DMS53 (cell line): ENCODE results near the gene PDCD10.

ENCODE experiments used
- DNase-seq: peaks from one replicate; lab custom pipeline; 2025; lab: John Stamatoyannopoulos, UW

Gene PDCD10

GRCh38 chr3:167684388-167684993 is 50.2 kb downstream of the PDCD10 start:
- peak; percentile 75 for DNase-seq

DNA sequence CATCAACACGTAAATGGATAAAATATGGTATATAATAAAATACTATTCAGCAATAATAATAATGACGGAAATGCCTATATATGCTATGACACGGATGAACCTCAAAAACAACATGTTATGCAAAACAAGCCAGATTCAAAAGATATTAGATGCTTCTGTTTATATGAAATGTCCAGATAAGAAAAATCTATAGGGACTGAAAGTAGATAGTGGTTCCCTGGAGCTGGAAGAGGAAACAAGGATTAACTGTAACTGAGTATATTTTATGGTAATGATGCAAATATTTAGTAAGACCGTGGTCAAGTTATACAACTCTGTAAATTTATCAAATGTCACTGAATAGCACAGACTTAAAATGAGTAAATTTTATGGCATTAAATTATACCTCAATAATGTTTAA is 55.2 kb downstream of the PDCD10 start:
- DNase-seq: no peak

DNA sequence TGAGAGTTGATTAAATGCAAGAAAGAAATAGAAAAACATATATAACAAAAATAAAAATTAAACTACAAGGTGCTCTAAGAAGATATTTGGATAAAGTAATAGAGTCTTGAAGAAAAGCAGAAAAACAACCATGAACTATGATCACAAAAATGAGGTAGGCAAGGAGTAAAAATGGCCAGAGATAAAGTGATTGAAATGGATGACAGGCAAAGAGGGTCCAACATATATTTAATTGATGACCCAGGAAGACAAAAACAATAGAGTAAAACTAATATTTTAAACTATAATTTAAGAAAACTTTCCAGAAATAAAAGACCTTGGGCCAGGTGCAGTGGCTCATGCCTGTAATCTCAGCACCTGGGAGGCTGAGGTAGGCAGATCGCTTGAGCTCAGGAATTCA is 58.8 kb downstream of the PDCD10 start:
- DNase-seq: no peak

DNA sequence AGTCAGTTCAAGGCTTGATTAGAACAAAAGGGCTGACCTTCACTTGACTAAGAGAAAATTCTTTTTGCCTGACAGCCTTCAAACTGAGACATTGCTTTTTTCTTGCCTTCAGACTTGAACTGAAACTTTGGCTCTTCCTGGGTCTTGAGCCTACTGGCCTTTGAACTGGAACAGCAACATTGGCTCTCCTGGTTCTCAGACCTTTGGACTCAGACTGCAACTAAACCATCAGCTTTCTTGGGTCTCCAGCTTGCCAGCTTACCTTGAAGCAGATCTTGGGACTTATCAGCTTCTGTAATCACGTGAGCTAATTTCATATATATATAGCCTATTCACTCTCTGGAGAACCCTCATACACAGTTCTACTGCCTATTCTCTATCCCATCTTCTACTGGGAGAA is 61.5 kb downstream of the PDCD10 start:
- DNase-seq: no peak

GRCh38 chr3:167671878-167672427 is 62.7 kb downstream of the PDCD10 start:
- no peak for DNase-seq

DNA sequence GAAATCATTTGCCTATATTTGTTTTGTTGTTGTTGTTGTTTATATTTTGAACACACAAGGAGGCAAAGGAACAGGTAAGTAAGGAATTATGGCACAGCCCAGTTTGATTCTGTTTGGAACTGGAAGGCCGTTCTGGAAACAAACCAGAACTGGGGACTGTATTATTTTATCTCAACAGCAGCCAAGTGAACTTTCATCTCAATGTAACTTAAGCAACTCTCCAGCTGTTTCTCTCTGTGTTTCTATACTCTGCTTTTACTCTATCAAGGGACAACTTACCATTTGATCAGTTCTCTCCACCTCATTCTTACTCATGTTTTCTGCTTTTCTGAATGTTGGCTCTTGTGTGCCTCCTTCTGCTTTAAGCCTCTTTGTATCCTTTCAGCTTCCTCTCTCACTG is 65.0 kb downstream of the PDCD10 start:
- DNase-seq: no peak

- DNase-seq: no peak
These were observed 66.0 kb downstream of the PDCD10 start for GRCh38 chr3:167668651-167669050.

- no peak for DNase-seq
These were observed 68.1 kb downstream of the PDCD10 start for GRCh38 chr3:167666563-167666962.

DNA sequence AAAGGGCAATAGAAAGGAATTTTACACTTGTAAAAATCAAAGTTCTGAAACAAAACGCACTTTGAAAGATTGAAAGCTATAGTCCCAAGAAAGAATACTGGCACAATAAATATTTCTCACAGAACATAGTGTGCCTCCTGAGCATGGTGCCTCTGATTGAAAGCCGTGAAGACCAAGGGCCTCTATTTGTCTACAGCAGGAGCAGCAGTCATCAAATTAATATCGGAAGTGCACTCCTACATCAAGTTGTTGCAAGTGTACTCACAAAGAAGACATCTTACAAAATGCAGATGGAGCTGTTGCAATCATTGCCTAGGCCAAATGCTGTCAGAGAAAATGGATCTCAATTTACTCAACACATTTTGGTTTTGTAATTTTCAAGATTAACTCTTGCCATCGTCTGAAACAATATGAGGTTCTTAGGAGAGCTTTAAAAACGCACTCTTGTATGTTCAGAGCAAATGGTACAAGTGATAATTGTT is 71.7 kb downstream of the PDCD10 start:
- DNase-seq: no peak

GRCh38 chr3:167657684-167658225 is 76.9 kb downstream of the PDCD10 start:
- DNase-seq: no peak

DNA sequence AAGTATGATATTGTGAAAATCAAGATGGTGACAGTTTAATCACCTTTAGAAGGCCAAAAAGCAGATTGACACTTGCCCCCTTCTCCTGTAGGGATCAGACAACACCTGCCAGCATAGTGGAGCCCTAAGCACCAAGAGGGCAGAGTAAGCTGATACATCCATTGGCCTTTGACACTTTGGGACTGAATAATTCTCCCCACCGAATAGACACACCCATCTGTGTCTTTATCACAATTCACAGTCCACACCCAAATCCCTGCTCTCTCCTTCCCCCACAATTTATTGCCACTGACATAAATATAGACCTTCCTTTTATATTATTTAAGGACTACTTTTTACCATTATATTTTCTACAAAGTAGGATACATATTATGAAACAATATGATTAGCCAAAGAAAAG is 77.9 kb downstream of the PDCD10 start:
- DNase-seq: no peak

DNA sequence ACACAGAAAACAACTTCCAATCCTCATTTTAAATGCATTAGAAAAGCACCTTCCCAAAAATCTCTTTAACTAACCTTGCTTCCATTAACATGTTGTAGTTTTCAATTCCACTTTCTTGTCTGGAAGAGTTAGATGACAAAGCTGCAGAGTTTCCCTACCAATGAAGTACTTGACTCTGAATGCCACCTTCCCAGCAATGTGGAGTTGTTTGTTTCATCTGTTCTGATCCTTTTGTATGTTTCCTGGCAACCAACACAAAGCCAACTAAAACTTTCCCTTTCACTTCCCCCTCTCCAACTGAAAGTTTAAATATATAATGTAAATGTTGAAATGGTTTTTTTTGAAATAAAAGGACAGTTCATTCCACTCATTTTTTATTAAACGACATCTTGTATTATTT is 80.9 kb downstream of the PDCD10 start, which contains the start of gene WDR49:
Gene WDR49, minus strand, starts transcription at position 183 of the 400 bp plus-strand sequence. CDS start 517 bp downstream, outside the sequence.
- DNase-seq: peak; percentile 80

GRCh38 chr3:167653155-167653554 is 81.5 kb downstream of the PDCD10 start:
- DNase-seq: peak; percentile 6

DNA sequence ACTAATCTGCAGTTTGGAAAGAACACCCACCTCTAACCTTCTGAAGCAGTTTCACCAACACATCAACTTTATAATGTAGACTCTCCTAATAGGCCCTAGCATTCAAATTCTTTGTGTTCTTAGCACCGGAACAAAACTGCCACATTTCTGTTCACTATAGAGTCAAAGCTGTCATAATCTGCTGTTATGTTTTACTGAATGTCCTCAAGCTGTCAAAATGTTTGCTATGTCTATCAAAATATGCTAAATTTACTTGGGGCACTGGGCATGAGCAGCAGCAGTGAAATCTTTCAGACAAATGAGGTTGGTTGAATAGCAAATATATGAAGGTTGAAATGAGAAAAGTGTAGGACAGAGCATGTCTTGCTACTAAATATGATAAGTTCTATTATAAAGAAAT is 82.9 kb downstream of the PDCD10 start:
- DNase-seq: no peak

DNA sequence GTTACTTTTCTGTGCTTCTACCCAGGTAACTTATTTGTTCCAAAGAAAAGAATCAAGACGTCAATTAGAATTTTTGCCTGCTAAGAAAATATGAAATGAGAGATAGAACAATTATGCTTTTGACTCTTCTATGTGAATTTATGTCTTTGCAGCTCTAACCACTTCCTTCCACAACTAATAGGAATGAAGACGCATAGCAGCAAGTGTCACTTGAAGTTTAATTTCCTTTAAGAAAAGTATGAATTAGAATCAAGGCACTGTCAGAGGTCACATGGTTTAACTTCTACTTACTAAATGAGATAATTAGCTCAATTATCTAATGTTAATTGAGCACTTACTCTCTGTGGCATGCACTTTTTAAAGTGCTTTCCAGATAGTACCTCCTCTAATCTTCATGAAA is 84.2 kb downstream of the PDCD10 start:
- DNase-seq: no peak

DNA sequence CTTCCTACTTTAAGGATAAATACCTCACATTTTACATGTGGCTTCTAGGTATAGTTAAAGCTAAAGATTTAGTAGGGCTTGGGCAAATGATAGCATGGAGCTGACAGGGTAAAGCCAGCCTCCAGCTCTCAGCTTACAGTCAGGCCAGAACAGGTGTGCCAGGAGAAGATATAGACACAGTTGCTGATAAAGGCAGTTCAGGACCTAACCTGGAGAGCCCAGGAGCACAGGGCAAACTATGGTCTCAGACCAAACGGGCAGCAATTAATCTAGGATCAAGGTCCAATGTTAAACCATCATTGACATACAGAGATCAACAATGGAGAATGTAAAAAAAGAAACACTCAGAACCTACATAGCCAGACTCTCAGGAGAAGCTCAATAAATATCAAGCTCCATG is 84.9 kb downstream of the PDCD10 start:
- DNase-seq: no peak

GRCh38 chr3:167644611-167645010 is 90.1 kb downstream of the PDCD10 start:
- DNase-seq: no peak
